A549 (cell line): Measurements from ENCODE around the gene ADORA2B.

Experiments
- CEBPB ChIP-seq, 2 experiments: fragments of >200 bp in 1 of 2; sonication (Bioruptor Twin) in 1 of 2; formaldehyde crosslinking in 1 of 2; IDR thresholded peaks; 2 replicates each; pipeline ENCODE4 v1.6.1; 2012 to 2016
- CHD2 ChIP-seq: fragments of 150-350 bp; IDR thresholded peaks from 2 replicates; pipeline ENCODE4 v1.6.1; 2014; ENCODE audit warnings: low read length; ENCODE audit not compliant: partially characterized antibody
- CTCF ChIP-seq: fragments of >200 bp; sonication (Bioruptor Twin); formaldehyde crosslinking; IDR thresholded peaks from 3 replicates; pipeline ENCODE4 v1.5.1; 2016
- EP300 ChIP-seq, 2 experiments: fragments of >200 bp; sonication (Bioruptor Twin); formaldehyde crosslinking; IDR thresholded peaks; 2 replicates in 1 of 2; 3 replicates in 1 of 2; pipeline ENCODE4 v1.6.1; 2016 to 2017
- HDAC2 ChIP-seq: fragments of 200-600 bp; sonication (generic); IDR thresholded peaks from 2 replicates; pipeline ENCODE4 v1.6.1; 2016
- HMGXB4 ChIP-seq: fragments of 250-450 bp; sonication (Bioruptor Pico); IDR thresholded peaks from 2 replicates; pipeline ENCODE4 v1.5.0; 2021; ENCODE audit warnings: mild to moderate bottlenecking, moderate library complexity, borderline replicate concordance
- JUN ChIP-seq, 2 experiments: fragments of >200 bp; sonication (Bioruptor Twin); formaldehyde crosslinking; IDR thresholded peaks; 2 replicates in 1 of 2; 3 replicates in 1 of 2; pipeline ENCODE4 v1.6.1; 2016 to 2017
- MAZ ChIP-seq: fragments of 150-350 bp; IDR thresholded peaks from 2 replicates; pipeline ENCODE4 v1.6.1; 2014; ENCODE audit warnings: antibody characterized with exemption, low read depth, low read length, borderline replicate concordance
- PBX3 ChIP-seq: IDR thresholded peaks from 2 replicates; pipeline ENCODE4 v1.6.1; 2012
- RARB ChIP-seq: fragments of 250-450 bp; sonication (Bioruptor Pico); IDR thresholded peaks from 2 replicates; pipeline ENCODE4 v1.8.0; 2021; ENCODE audit warnings: mild to moderate bottlenecking, moderate library complexity
- RFX5 ChIP-seq: fragments of 450-650 bp; IDR thresholded peaks from 2 replicates; pipeline ENCODE4 v1.7.1; 2014; ENCODE audit warnings: antibody characterized with exemption, mild to moderate bottlenecking, moderate library complexity
- USF2 ChIP-seq: fragments of 450-650 bp; IDR thresholded peaks from 2 replicates; pipeline ENCODE4 v1.6.1; 2014; ENCODE audit warnings: antibody characterized with exemption
- TF ChIP-seq, protein P1 (sequence below): IDR thresholded peaks from 2 replicates; pipeline ENCODE4 v1.6.1; 2012

GRCh38 chr17:15957608-15958307 lies 12.8 kb downstream of the ADORA2B start:
- TF ChIP-seq HDAC2, result no peak
- no peak for TF ChIP-seq PBX3
- TF ChIP-seq USF2, result no peak
- no peak for TF ChIP-seq CEBPB (IDR thresholded peaks at IDR 0.05)
- no peak for TF ChIP-seq MAZ
- TF ChIP-seq RFX5, result no peak
- no peak for TF ChIP-seq HMGXB4
- no peak for TF ChIP-seq CHD2
- no peak for TF ChIP-seq CTCF
- no peak for TF ChIP-seq JUN (IDR thresholded peaks at IDR 0.05)
- no peak for TF ChIP-seq EP300 (IDR thresholded peaks at IDR 0.05)
- TF ChIP-seq RARB (CRISPR knock-in tag), result no peak
- TF ChIP-seq, protein P1, sequence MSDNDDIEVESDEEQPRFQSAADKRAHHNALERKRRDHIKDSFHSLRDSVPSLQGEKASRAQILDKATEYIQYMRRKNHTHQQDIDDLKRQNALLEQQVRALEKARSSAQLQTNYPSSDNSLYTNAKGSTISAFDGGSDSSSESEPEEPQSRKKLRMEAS, result no peak
